Measurements from ENCODE around the gene CNTD1.
"Not testable (repeated sequence)": the region's sequence is repeated elsewhere in the genome, so short reads cannot be mapped to it uniquely, and the experiment has no call there.

CNTD1 gene

DNA sequence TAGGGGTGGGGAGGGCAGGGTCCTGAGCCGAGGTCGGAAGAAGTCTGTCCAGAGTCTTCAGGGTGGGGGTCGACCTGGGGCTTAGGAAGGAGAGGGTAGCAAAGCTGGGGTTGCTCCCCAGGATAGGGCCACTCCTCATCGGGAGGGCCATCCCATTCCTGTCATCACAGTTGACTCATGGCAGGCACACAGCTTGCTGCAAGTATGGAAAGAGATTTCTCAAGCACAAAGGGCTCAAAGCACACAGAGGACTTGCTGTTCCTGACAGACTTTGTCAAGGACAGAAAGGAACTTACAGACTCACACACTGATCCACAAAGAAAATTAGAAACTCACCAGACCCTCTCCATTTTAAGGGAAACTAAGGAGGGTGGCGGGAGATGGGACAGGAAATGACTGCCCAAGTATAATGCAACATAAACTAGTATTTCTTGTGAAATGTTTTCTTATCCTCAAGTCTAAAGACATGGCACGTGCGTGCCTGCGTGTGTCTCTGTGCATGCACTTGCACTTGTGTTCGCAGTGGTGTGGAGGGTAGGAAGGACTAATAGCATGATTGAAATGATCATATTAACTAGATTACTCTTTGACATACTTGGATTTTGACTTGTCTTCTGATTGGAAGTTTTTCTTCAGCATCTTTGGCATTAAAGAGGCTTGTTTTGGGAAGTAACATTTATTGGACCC, 48.1 kb downstream of the CNTD1 start:
- no peak for DNase-seq

GRCh38 chr17:42848093-42848492, 49.4 kb downstream of the CNTD1 start:
- DNase-seq, result no peak

DNA sequence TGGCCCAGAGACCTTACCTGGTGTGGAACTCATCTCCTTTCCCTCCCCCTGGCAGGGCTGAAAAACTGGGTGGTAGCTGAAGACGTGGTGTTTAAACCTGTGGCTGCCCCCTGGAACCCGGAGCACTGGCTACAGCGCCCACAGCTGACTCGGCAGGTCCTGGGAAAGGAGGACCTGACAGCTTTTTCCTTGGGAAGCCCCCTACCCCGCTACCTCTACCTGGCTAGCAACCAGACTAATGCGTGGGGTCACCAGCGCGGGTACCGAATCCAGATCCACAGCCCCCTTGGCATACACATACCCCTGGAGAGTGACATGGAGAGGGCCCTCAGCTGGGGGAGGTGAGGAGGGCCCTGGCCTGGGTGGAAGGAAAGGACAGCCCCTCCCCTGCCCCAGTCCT, 50.4 kb downstream of the CNTD1 start:
- DNase-seq, result no peak

- no peak for DNase-seq
These were observed 51.0 kb downstream of the CNTD1 start for GRCh38 chr17:42849451-42850181.

DNA sequence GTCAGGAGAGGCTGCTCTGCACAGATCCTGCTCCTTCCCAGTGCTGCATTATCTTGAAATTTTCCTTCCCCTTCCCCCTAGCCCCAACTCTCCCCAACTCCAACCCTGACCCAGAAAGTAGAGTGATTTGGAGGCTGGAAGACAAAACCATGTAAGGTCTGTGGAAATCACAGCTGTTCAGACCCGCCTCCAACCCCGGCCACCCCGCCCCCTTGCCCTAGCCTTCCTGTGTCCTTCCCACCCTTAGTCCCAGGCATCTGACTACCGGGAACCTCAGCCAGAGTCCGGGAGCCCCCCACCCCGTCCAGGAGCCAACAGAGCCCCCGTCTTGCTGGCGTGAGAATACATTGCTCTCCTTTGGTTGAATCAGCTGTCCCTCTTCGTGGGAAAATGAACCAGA, 52.3 kb downstream of the CNTD1 start, which contains the start of gene AOC3:
Gene AOC3, plus strand, starts transcription at position 246 of the 400 bp plus-strand sequence. Its CDS starts 145 bp downstream, at position 391.
- no peak for DNase-seq

DNA sequence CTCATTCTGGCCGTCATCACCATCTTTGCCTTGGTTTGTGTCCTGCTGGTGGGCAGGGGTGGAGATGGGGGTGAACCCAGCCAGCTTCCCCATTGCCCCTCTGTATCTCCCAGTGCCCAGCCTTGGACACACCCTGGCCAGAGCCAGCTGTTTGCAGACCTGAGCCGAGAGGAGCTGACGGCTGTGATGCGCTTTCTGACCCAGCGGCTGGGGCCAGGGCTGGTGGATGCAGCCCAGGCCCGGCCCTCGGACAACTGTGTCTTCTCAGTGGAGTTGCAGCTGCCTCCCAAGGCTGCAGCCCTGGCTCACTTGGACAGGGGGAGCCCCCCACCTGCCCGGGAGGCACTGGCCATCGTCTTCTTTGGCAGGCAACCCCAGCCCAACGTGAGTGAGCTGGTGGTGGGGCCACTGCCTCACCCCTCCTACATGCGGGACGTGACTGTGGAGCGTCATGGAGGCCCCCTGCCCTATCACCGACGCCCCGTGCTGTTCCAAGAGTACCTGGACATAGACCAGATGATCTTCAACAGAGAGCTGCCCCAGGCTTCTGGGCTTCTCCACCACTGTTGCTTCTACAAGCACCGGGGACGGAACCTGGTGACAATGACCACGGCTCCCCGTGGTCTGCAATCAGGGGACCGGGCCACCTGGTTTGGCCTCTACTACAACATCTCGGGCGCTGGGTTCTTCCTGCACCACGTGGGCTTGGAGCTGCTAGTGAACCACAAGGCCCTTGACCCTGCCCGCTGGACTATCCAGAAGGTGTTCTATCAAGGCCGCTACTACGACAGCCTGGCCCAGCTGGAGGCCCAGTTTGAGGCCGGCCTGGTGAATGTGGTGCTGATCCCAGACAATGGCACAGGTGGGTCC, 52.9 kb downstream of the CNTD1 start:
- DNase-seq, result not testable (repeated sequence)

DNA sequence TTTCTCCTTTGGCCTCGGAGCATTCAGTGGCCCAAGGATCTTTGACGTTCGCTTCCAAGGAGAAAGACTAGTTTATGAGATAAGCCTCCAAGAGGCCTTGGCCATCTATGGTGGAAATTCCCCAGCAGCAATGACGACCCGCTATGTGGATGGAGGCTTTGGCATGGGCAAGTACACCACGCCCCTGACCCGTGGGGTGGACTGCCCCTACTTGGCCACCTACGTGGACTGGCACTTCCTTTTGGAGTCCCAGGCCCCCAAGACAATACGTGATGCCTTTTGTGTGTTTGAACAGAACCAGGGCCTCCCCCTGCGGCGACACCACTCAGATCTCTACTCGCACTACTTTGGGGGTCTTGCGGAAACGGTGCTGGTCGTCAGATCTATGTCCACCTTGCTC, 53.7 kb downstream of the CNTD1 start:
- DNase-seq, result no peak

GRCh38 chr17:42853004-42853403, 54.3 kb downstream of the CNTD1 start:
- no peak for DNase-seq

DNA sequence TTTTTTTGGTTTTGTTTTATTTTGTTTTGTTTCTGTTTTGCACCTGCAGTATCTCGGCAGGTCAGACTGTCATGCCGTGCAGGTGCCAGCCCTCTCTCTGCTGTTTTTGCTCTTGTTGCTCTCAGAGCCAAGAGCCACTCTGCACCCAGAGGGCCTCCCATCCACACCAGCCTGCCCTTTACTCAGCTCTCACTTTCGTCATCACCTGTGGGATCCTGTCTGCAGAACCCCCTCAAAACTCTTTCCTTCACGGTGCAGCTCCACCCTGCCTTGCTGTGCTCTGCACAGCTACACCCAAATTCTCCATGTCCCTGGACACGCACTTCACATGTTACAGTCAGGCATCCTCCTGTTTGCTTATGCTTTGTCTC, 54.9 kb downstream of the CNTD1 start:
- DNase-seq, result no peak

DNA sequence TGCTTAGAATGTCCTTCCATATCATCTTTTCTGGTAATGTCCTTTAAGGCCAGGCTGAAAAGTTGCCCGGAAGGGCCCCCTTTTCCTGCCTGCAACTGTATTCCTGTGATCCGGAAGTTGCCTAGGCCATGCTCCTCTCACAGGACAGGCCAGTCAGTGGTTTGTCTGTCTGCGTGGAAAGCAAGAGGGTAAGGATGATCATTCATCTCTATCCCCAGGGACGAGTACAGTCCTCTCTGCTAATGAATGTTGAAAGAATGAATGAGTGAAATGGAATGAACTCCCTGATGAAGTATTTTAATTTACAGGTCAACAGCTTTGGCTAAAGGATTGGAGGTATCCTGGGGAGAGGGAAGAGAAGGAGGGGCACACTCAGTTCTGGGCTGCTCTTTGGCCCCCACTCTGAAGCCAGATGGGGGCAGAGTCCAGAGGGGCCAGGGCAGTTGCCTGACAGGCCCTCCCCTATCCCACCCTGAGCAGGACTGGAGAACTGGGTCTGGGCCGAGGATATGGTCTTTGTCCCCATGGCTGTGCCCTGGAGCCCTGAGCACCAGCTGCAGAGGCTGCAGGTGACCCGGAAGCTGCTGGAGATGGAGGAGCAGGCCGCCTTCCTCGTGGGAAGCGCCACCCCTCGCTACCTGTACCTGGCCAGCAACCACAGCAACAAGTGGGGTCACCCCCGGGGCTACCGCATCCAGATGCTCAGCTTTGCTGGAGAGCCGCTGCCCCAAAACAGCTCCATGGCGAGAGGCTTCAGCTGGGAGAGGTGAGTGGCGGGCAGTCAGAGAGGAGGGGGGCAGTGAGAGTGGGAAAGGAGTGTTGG, 55.5 kb downstream of the CNTD1 start:
- DNase-seq, result no peak

DNA sequence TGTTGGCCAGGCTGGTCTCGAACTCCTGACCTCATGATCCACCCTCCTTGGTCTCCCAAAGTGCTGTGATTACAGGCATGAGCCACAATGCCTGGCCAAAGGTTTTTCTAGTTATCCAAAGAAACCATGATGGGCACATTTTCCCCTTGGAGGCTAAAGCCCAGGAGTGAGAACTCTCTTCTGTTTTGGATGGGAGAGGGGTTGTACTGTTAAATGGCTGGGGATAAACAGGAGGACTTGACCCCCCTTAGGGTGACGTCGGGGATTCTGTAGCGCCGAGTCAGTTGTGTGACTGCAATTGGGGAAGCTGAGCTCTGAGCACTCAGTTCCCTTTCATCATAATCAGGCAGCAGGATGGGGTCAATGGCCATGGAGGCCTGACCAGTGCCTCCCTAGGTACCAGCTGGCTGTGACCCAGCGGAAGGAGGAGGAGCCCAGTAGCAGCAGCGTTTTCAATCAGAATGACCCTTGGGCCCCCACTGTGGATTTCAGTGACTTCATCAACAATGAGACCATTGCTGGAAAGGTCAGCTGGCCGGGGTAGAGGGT, 56.5 kb downstream of the CNTD1 start:
- DNase-seq, result no peak

- DNase-seq, result not testable (repeated sequence)
These were observed 57.4 kb downstream of the CNTD1 start for GRCh38 chr17:42856093-42856492.

DNA sequence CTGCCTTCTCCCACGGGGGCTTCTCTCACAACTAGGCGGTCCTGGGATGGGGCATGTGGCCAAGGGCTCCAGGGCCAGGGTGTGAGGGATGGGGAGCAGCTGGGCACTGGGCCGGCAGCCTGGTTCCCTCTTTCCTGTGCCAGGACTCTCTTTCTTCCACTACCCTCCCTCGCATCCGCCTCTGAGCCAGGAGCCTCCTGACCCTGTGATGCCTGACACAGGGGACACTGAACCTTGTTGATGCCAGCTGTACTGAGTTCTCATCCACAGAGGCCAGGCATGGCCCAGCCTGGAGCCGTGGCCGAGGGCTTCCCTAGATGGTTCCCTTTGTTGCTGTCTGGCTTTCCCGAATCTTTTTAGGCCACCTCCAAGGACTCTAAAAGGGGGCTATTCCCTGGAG, 57.9 kb downstream of the CNTD1 start:
- not testable (repeated sequence) for DNase-seq

DNA sequence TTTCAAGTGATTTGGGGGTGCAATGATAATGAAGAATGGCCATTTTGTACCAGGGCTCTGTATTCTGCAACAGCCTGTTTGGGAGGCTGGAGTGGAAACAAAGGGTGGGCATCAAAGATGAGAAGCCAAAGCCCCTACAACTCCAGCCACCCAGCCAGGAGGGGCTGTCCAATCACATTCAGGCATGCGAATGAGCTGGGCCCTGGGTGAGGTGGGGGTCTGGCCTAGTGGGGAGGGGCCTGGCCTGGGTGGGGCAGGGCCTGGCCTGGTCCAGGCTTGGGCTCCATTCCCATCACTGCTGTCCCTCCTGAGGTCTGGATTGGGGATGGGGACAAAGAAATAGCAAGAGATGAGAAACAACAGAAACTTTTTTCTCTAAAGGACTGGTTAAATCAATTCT, 58.7 kb downstream of the CNTD1 start:
- DNase-seq, result no peak
